Natural killer cell treated with Interleukin-12 subunit alpha and Interleukin-12 subunit beta and Interleukin-15 and Interleukin-18, amount 100 ng/mL, for 72 hours (primary cell): Measurements from ENCODE around the gene CTIF. TPM values are rescaled to one million over a fixed set of nuclear protein-coding genes. Genes with fewer than 3 reads are reported as not detected.
A peak's percentile ranks its signal among the peaks of the same experiment; 100 is the strongest.

Source experiments
- ATAC-seq, 2 donors: fragments of 150-1000 bp; cut with Tn5 transposase in 1 of 2; sonication (Bioruptor Pico), chemical (Tn5 transposase) in 1 of 2; 2 replicates each; pipeline ENCODE4 v1.10.0; 2021
- DNase-seq: peaks from one replicate; pipeline ENCODE4 v3.0.0; 2022; ENCODE audit warnings: low spot score
- H3K27ac Mint-ChIP-seq, 2 donors: 1 replicate in 1 of 2; 2 replicates in 1 of 2; pipeline ENCODE4 v1.8.0; 2022; ENCODE audit warnings: mixed read lengths in 2 of 2, mild to moderate bottlenecking in 1 of 2, moderate library complexity in 1 of 2
- H3K27me3 Mint-ChIP-seq, 2 donors: 1 replicate in 1 of 2; 2 replicates in 1 of 2; pipeline ENCODE4 v1.8.0; 2022; ENCODE audit warnings: mixed read lengths in 2 of 2
- H3K36me3 Mint-ChIP-seq: one replicate; pipeline ENCODE4 v1.8.0; 2022; ENCODE audit warnings: mixed read lengths
- H3K4me1 Mint-ChIP-seq, 2 donors: 1 replicate in 1 of 2; 2 replicates in 1 of 2; pipeline ENCODE4 v1.8.0; 2022; ENCODE audit warnings: low read depth in 2 of 2, mixed read lengths in 2 of 2, mild to moderate bottlenecking in 1 of 2
- H3K4me3 Mint-ChIP-seq: one replicate; pipeline ENCODE4 v1.8.0; 2022; ENCODE audit warnings: mixed read lengths
- H3K9me3 Mint-ChIP-seq: 2 replicates; pipeline ENCODE4 v1.8.0; 2022; ENCODE audit warnings: mixed read lengths
- total RNA-seq, 2 donors: library from RNA; stranded (reverse); gene quantifications; one replicate each; pipeline ENCODE4 v1.2.3, GENCODE V29; 2022

CTIF gene
- total RNA-seq, 2 donors from 2014 or later, result 8.4 to 13.0 TPM

DNA sequence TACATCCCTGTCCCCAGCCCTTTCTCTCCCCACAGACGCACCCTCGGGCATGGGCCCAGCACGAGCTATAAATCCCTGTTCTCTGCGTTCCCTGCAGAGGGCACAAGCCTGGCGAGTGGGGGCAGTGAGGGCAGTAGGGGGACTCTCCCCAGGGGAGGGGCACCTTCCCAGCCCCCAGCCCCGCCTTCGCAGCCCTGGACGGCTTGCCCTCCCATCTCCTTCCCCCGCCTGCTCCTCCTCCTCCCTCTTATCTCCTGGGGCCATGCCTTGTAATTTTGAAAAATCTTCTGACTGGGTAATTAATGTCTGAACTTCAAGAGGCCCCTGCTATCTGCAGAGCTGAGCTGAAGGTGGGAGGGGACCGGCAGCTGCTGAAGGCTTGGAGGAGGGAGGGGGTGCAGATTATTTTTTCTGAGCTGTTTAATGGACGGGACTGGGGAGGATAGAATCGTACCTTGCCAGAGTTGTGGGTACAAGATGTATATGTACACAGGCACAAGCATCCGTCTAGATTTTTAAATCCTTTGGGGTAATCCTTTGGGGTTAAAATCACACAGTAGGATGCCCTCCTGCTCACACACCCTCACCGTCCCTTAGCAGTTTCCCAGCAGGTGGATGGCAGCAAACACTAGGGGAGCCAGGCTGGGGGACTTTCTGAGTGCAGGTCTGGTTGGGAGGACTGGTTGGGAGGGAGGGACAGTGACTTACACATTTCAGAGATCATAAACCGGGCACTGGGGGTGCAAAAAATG, 290.0 kb downstream of the CTIF start:
- Mint-ChIP-seq H3K27me3 (no peaks in the 10 kb centered on the region), H3K27ac (peak overlapping the region in 1 of 2 donors; percentile 100), H3K36me3 (peaks cover under 1% of the 10 kb centered on the region), H3K4me3 (no peak overlapping the region), H3K4me1 (peaks cover 63 to 73% of the 10 kb centered on the region in 2 donors), H3K9me3 (no peaks in the 10 kb centered on the region)
- no peak for ATAC-seq
- no peak for DNase-seq

DNA sequence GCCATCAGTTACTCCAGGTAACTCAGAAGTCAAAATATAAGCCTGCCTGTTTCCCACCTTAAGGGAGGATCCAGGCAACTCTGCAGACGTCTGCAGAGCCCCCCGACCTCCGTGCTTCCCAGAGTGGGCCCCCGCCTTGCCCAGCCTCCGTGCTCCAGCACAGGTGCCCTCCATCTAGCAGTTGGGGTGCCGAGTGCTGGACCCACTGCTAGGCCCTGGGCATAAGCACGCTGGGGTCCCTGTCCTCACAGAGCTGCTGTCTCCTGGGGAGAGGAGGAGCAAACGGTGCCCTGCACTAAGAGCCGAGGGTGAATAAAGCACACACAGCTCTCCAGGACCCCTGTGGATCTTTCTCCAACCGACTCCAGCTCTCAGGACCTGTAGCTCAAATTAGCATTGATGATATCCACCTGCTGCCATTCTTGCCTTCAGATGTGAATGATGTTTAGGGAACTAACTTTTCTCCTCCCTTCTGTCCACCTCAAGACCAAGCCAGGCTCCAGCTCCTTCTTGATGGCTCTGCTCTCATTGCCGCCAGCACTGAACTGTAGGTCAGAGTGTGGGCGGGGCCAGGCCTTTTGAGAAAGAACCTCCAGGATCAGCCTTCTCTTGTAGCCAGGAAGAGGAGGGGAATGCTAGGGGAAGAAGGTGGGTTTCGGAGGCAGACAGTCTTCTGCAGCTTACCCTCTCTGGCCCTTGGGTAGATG, 290.8 kb downstream of the CTIF start:
- Mint-ChIP-seq H3K4me3 (peak overlapping the region; percentile 36), H3K36me3 (no peaks in the 10 kb centered on the region), H3K9me3 (no peaks in the 10 kb centered on the region), H3K27me3 (no peaks in the 10 kb centered on the region), H3K4me1 (peaks cover 70 to 74% of the 10 kb centered on the region in 2 donors), H3K27ac (peak overlapping the region; percentile 99 to 100)
- ATAC-seq (no peak), DNase-seq (no peak)

DNA sequence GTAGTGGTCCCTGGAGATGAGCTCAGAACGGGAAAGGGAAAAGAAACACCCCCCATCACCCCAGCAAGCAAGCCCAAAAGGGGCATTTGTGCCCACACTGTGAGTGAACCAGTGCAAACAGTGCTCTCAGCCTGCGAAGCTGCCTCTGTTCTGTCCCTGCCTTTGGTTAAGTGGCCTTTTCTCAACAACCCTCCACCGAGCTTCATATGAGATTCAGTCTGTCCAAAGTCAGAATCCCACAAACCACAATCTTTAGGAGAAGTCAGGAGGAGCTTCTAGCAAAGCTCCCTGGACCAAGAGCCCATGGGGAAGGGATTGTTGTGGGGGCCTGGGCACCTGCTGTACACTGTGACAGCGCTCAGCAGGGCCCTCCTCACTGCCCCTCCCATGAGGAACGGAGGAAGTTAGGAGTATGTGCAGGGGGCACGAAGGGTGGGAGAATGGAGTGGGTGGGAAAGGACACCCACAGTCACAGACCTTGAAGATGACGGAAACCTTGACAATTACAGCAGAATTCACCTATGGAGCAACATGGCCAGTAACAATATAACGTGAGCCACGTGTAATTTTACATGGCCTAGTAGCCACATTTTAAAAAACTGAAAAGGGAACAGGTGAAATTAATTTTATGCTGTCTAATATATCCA, 292.4 kb downstream of the CTIF start:
- Mint-ChIP-seq H3K9me3 (no peaks in the 10 kb centered on the region), H3K27ac (peak overlapping the region; percentile 99 to 100), H3K4me3 (peak overlapping the region; percentile 81), H3K4me1 (peaks cover 79 to 85% of the 10 kb centered on the region in 2 donors), H3K36me3 (no peaks in the 10 kb centered on the region), H3K27me3 (no peaks in the 10 kb centered on the region)
- ATAC-seq (no peak), DNase-seq (no peak)

DNA sequence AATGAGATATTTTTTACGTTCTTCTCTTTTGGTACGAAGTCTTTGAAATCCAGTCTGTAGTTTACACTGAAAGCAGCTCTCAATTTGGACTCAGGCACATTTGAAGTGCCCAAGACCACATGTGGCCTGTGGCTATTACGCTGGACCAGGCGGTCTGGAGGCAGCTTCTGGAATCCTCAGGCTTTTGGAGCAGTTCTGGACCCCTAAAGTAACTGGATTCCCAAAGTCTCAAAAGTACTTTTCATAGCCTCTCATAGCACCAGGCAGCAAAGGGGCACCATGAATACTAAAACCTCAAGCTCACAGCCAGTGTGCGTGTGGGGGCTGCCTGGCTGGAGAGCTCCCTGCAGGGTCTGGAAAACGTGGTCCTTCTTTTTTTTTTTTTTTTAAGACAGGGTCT, 293.0 kb downstream of the CTIF start:
- no peak for ATAC-seq
- no peaks in the 10 kb centered on the region for H3K9me3 Mint-ChIP-seq
- H3K4me1 Mint-ChIP-seq, result peaks cover 78 to 85% of the 10 kb centered on the region in 2 donors
- no peak for DNase-seq
- H3K27me3 Mint-ChIP-seq, result no peaks in the 10 kb centered on the region
- H3K4me3 Mint-ChIP-seq, result no peak overlapping the region
- no peaks in the 10 kb centered on the region for H3K36me3 Mint-ChIP-seq
- peak overlapping the region; percentile 99 to 100 for H3K27ac Mint-ChIP-seq

DNA sequence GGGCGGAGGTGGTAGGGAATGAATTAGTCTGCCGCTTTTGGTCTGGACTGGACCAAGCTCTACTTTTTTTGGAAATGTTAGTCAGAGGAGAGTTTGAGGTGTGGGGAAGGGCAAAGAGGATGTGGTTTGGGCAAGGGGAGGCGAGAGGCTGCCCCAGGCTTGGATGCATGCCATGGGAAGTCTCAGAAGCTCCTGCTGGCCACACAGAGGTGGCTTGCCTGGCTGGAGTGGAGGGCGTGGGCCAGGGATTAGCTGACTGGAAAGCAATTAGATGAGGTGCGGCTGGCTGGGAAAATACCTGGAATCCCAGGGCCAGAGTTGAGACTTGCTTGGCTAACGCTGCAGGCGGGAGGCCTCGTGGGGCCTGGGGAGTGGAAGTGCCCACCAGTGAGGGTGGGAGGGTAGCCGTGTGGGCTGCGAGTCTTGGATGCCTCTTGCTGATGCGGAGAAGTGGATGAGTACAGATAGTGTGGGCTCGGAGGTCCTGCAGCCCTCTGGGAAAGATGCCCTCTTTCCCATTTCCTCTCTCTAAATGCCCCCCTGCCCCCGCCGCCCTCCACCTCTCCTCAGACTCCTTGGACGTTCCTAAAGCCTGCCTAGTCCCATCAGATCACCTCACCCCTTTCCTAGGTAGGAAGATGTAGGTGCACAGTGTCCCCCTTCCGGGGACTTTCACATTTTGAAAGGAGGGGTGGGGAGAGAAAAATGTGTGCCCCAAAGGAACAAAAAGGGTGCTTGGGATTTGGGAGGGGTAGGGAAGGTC, 294.3 kb downstream of the CTIF start:
- Mint-ChIP-seq H3K9me3 (no peaks in the 10 kb centered on the region), H3K4me3 (peak overlapping the region; percentile 94), H3K36me3 (no peaks in the 10 kb centered on the region), H3K4me1 (peaks cover 80 to 86% of the 10 kb centered on the region in 2 donors), H3K27me3 (no peaks in the 10 kb centered on the region), H3K27ac (peak overlapping the region; percentile 99 to 100)
- ATAC-seq (peak in 1 of 2 donors; percentile 10), DNase-seq (peak; percentile 76)

DNA sequence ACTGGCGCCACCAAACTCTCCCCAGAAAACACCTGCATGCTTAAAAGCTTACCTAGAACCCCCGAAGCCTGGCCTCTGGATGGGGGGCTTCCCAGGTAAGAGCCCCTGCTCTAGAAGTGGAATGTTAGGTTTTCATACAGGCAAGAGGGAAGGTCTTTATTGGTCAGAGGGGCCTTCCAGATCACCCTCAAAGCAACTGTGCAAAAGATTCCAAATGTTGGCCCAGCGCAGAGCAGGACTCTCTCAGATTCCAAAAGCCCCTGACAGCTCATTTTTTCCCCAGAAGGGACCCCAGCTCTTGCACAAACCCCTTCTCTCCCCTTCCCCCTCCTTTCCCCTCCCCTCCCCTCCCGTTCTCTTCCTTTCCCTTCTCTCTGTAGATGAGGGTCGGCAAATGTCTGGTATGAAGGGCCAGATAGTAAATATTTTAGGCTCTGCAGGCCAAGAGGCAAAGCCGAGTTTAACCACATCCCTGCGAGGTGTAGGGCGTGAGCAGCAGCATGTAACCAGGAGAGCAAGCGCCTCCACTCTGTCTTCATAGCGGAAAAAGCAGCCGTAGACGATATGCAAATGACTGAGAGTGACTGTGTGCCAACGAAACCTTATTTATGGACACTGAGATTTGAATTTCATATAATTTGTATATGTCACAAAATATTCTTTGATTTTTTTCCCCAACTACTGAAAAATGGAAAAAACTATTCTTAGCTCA, 295.0 kb downstream of the CTIF start:
- Mint-ChIP-seq H3K36me3 (no peaks in the 10 kb centered on the region), H3K4me1 (peaks cover 85 to 93% of the 10 kb centered on the region in 2 donors), H3K27me3 (no peaks in the 10 kb centered on the region), H3K9me3 (no peaks in the 10 kb centered on the region), H3K27ac (peak overlapping the region; percentile 99 to 100), H3K4me3 (peak overlapping the region; percentile 94)
- DNase-seq (peak; percentile 88), ATAC-seq (peak; percentile 81 to 82)

DNA sequence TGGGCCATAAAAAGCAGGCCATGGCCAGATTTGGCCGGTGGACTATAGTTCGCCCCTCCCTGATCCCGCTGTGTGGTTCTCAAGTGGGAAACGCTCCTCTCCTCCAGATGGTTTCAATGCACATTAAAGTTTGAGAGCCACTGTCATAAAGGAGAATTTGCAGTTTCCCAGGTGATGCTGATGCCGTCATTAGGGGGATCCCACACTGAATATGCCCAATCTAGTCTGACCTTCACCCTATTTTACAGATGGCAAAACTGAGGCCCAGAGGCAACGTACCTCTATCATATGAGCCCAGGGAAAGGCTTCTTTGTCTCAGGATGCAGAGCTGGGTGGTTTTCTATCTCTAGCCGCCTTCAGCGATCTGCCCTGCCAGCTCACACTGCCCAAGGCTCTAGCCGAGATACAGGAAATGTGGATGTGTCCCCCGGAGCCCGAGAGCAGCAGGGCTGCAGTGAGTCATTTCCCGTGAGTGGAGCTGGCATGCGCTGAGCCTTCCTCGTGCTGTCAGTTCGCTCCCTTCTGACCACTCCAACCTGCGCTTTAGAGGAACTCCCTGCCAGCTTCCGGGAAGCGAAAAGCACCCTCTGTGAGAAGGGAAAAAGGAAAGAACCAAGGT, 295.7 kb downstream of the CTIF start:
- Mint-ChIP-seq H3K36me3 (no peaks in the 10 kb centered on the region), H3K4me3 (peak overlapping the region; percentile 94), H3K4me1 (peaks cover 88 to 94% of the 10 kb centered on the region in 2 donors), H3K27me3 (no peaks in the 10 kb centered on the region), H3K27ac (peak overlapping the region; percentile 99 to 100), H3K9me3 (no peaks in the 10 kb centered on the region)
- DNase-seq (peak; percentile 97), ATAC-seq (peak; percentile 89 to 91)

DNA sequence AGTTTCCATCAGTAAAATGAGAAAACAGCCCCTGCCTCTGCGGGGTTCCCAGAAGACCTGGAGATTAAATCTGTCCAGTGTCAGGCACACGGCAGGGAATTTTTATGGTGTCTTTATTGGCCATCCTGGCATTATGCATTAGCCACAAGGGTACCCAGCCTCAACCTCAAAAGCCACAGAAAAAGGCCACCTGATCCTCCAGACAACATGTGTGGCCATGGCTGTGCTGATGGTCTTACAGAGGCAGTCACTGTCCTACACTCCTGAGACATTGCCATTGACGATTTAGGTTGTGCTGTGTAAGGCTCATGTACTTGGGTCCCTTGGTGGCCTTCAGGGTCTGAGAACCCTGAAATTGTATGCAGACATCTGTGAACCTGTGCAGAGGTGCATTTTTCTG, 296.3 kb downstream of the CTIF start:
- H3K36me3 Mint-ChIP-seq, result no peaks in the 10 kb centered on the region
- ATAC-seq, result peak in 1 of 2 donors; percentile 0
- no peaks in the 10 kb centered on the region for H3K9me3 Mint-ChIP-seq
- H3K27ac Mint-ChIP-seq, result peak overlapping the region; percentile 99 to 100
- H3K27me3 Mint-ChIP-seq, result no peaks in the 10 kb centered on the region
- no peak for DNase-seq
- H3K4me1 Mint-ChIP-seq, result peaks cover 91 to 94% of the 10 kb centered on the region in 2 donors
- H3K4me3 Mint-ChIP-seq, result peak overlapping the region; percentile 94

DNA sequence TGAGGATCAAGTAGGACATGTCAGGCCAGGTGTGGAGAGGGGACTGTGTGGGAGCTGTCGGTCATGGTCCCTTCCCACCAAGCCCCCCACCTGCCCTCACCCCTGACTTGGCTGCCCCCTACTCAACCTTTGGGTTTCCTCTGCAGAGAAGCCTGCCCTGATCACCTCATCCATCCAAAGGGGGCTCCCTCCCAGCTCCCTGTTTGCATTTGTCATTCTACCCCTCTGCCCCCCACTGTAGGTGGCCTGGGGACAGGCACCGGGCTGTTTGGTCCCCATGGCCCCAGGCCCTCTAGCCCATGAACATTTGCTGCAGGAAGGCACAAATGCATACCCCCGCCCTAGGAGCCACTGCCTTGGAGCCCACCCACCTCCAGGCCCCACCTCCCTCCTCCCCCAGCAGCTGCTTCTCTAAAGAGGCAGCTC, 296.9 kb downstream of the CTIF start:
- no peak for ATAC-seq
- Mint-ChIP-seq H3K27ac (peak overlapping the region; percentile 99 to 100), H3K4me1 (peaks cover 89 to 91% of the 10 kb centered on the region in 2 donors), H3K36me3 (no peaks in the 10 kb centered on the region), H3K4me3 (peak overlapping the region; percentile 94), H3K9me3 (no peaks in the 10 kb centered on the region), H3K27me3 (no peaks in the 10 kb centered on the region)
- no peak for DNase-seq

DNA sequence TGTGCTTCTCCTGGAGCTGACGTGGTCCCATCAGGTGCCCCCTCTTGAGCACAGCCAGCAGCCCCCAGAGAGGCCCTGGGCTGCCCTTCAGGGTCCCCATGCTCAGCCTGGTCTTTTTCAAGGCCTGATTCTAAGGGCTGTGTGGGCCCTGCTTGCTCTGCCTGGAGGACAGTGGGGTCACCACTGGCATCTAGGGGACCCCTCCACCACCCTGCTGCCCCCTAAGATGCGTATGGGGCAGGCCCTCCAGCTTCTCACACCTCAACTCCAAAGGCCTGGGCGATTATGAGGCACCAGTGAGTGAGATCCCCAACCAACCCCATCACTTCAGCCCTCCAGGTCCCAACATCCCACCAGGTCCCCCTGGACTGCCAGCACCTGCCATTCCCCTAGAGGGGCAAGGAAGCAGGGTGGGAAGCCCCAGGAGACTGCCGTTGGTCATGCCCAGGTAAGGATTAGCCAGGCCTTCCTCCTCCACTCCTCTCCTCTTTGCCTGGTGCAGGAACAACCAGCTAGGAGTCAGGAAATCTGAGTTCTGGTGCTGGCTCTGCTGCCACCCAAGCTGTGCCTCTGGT, 297.5 kb downstream of the CTIF start:
- DNase-seq, result no peak
- Mint-ChIP-seq H3K4me3 (peak overlapping the region; percentile 20), H3K36me3 (no peaks in the 10 kb centered on the region)

DNA sequence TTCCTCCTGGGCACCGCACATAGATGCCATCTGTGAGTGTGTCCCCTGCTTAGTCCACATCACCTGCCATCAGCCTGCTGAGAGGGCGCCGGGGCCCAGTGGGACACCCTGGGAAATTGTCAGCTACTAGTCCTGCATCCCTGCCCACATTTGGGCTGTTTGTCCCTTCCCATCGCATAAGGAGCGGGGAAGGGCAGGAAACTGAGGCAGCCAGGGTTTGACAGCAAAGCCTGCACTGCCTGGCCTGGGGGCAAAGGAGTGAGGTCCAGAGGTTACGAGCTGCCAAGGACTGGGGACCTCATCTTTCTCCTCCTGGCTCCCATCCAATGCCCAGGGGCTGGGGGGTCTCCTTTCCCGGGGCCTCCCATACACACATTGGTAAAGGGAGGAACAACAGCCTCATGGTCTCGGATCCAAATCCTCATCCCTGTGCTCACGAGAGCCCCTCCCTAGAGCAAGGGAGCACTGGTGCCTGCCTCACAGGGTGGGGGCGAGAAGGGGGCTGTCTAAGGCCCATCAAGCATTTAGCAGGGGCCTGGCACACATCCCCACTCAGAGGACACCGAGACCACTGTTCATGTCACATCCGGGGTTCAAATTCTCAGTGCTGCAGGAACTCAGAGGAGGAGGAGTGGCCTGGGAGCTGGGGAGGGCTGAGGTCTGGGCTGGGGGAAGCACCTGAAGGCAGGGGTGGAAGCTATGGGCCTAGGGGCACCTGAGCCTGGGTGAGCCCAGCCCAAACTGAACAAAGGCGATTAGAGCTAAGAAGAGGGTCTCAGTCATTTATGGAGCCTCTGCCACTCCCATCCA, 298.2 kb downstream of the CTIF start:
- Mint-ChIP-seq H3K4me1 (peaks cover 84 to 85% of the 10 kb centered on the region in 2 donors), H3K36me3 (no peaks in the 10 kb centered on the region), H3K27ac (peak overlapping the region; percentile 99 to 100), H3K9me3 (no peaks in the 10 kb centered on the region), H3K4me3 (peak overlapping the region; percentile 83), H3K27me3 (no peaks in the 10 kb centered on the region)
- ATAC-seq (no peak), DNase-seq (no peak)

More for the DNA sequence above, 297.5 kb downstream of the CTIF start:
- ATAC-seq, result no peak
- peaks cover 86 to 87% of the 10 kb centered on the region in 2 donors for H3K4me1 Mint-ChIP-seq
- H3K9me3 Mint-ChIP-seq, result no peaks in the 10 kb centered on the region
- peak overlapping the region; percentile 99 to 100 for H3K27ac Mint-ChIP-seq
- no peaks in the 10 kb centered on the region for H3K27me3 Mint-ChIP-seq
